ENCODE results near the gene GNRH2.

- no peak for TF ChIP-seq EP300 (IDR thresholded peaks at IDR 0.05)
- no peak for TF ChIP-seq POLR2A (IDR thresholded peaks at IDR 0.05)
- no peak for TF ChIP-seq CTCF (IDR thresholded peaks at IDR 0.05)
- TF ChIP-seq POLR2AphosphoS5 (IDR thresholded peaks at IDR 0.05) = no peak
Measured at GRCh38 chr20:3071266-3071609, 27.8 kb downstream of the GNRH2 start.
